GM12878 (cell line): ENCODE results near the gene TK2.

Experiments
- CBX5 ChIP-seq: sonication (generic); IDR thresholded peaks from 2 replicates; pipeline ENCODE4 v1.6.1; 2016; ENCODE audit warnings: low read depth, moderate library complexity, mild to moderate bottlenecking, inconsistent platforms
- CREB1 ChIP-seq: IDR thresholded peaks from 2 replicates; pipeline ENCODE4 v1.6.1; 2012; ENCODE audit warnings: low read depth, mild to moderate bottlenecking, inconsistent platforms
- JUND ChIP-seq: IDR thresholded peaks from 2 replicates; pipeline ENCODE4 v1.6.1; 2012; ENCODE audit warnings: low read depth, mild to moderate bottlenecking, low read length, improper control_type of control experiment, moderate library complexity
- KDM1A ChIP-seq: fragments of 200-600 bp; sonication (generic); IDR thresholded peaks from 2 replicates; pipeline ENCODE4 v1.6.1; 2016; ENCODE audit warnings: borderline replicate concordance
- POLR2A ChIP-seq: IDR thresholded peaks from 2 replicates; pipeline ENCODE4 v1.6.1; 2011; ENCODE audit warnings: low read depth, mild to moderate bottlenecking, low read length
- RFX5 ChIP-seq: IDR thresholded peaks from 2 replicates; pipeline ENCODE4 v1.6.1; 2011; ENCODE audit warnings: low read depth, low read length, improper control_type of control experiment
- SREBF2 ChIP-seq: IDR thresholded peaks from 2 replicates; pipeline ENCODE4 v1.6.1; 2012; ENCODE audit warnings: mild to moderate bottlenecking, low read length
- USF2 ChIP-seq: IDR thresholded peaks from 2 replicates; pipeline ENCODE4 v1.6.1; 2011; ENCODE audit warnings: low read depth, low read length, improper control_type of control experiment, borderline replicate concordance
- WRNIP1 ChIP-seq: IDR thresholded peaks from 2 replicates; pipeline ENCODE4 v1.6.1; 2011; ENCODE audit warnings: low read depth, low read length, improper control_type of control experiment, borderline replicate concordance
- ZSCAN29 ChIP-seq: fragments of 450-650 bp; IDR thresholded peaks from 2 replicates; pipeline ENCODE4 v1.6.1; 2017; ENCODE audit warnings: mild to moderate bottlenecking, moderate library complexity

- no peak for TF ChIP-seq POLR2A
- TF ChIP-seq ZSCAN29, result no peak
- TF ChIP-seq USF2, result no peak
- no peak for TF ChIP-seq KDM1A
- TF ChIP-seq CBX5, result no peak
- no peak for TF ChIP-seq JUND
- TF ChIP-seq RFX5, result no peak
- TF ChIP-seq SREBF2, result no peak
- peak; percentile 47; the same call in 1 of the 2 replicates for TF ChIP-seq CREB1
- TF ChIP-seq WRNIP1, result no peak
These were observed 25.2 kb downstream of the TK2 start for GRCh38 chr16:66524601-66525164.
